IPS-NIHi7 (cell line): ENCODE data around the gene CAPRIN2.

ENCODE experiments used
- DNase-seq: peaks from one replicate; pipeline ENCODE4 v3.0.0; 2012; ENCODE audit warnings: mixed read lengths; ENCODE audit errors: extremely low spot score

CAPRIN2 gene

GRCh38 chr12:30700216-30700900, 54.4 kb downstream of the CAPRIN2 start:
- DNase-seq = no peak

GRCh38 chr12:30698346-30698745, 56.4 kb downstream of the CAPRIN2 start:
- DNase-seq = no peak

GRCh38 chr12:30696943-30697342, 57.8 kb downstream of the CAPRIN2 start:
- no peak for DNase-seq

- DNase-seq = peak; percentile 11
Observed at GRCh38 chr12:30696486-30696885, 58.3 kb downstream of the CAPRIN2 start.

GRCh38 chr12:30696103-30696408, 58.7 kb downstream of the CAPRIN2 start:
- DNase-seq = no peak

GRCh38 chr12:30695199-30696102, 59.3 kb downstream of the CAPRIN2 start, which contains the start of gene IPO8:
Gene IPO8 (minus strand): TSS chr12:30695869. CDS start chr12:30695647, 222 bp downstream.
- DNase-seq = peak; percentile 92

- DNase-seq = peak; percentile 45
Observed at GRCh38 chr12:30694412-30695198, 60.1 kb downstream of the CAPRIN2 start.

- DNase-seq = no peak
Observed at GRCh38 chr12:30692470-30692869, 62.3 kb downstream of the CAPRIN2 start.

GRCh38 chr12:30691122-30691879, 63.5 kb downstream of the CAPRIN2 start:
- peak; percentile 14 for DNase-seq

- DNase-seq = no peak
Observed at GRCh38 chr12:30687265-30687986, 67.3 kb downstream of the CAPRIN2 start.

- DNase-seq = no peak
Observed at GRCh38 chr12:30679241-30679640, 75.5 kb downstream of the CAPRIN2 start.

GRCh38 chr12:30678221-30678620, 76.5 kb downstream of the CAPRIN2 start:
- DNase-seq = no peak

GRCh38 chr12:30661210-30661609, 93.5 kb downstream of the CAPRIN2 start:
- DNase-seq = no peak
